ENCODE data around the gene GSTA2. TPM values are rescaled to one million over a fixed set of nuclear protein-coding genes. Genes with fewer than 3 reads are reported as not detected.
"Not testable (repeated sequence)": the region's sequence is repeated elsewhere in the genome, so short reads cannot be mapped to it uniquely, and the experiment has no call there.

GSTA2 gene
- total RNA-seq, 1 donor from 2014 or later: not detected

DNA sequence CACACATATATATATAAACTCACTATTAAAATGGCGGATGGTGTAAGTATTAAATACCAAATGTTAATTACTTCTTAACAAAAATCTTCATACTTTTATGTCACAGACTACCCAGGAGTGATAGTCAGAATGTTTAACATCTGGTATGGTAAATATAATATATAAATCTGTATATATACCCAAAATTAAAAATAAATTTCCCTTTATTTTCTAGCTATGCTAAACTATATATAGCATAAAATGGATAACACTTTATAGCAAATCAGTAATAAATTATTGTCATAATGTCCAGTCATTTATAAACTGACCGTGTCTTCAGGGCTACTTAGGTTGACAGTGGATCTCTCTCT, 37.1 kb downstream of the GSTA2 start:
- intact Hi-C loops (cut with micrococcal nuclease): no loop called here

DNA sequence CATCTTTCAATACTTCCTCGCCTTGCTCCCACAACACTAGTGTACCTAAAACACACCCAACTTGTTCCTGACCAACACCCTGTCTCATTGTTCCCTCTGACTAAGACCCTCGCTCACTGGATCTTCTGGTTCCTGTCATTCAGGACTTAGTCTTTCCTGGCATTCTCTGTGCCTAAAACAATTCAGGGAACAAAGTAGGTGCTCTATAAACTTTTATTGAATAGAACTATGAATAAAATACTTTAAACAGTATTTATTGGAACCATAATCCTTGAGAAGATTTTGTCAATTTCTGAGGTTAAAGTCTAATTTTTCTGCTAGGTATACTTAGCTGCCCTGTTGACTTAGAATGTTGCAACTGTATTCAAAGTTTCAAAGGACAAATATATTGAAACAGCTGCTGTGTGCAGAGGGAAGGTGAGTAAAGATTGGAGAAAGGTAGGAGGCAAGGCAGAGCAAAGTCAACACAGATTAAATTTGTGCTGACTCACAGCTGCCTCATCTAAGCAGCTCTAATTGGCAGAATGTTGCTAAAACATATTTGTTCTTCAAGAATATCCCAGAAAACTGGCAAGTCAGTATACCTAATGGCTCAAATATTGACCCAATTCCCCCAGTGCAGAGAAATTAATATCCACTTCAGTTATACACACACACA, 37.6 kb downstream of the GSTA2 start:
- intact Hi-C loops (cut with micrococcal nuclease): no loop called here

DNA sequence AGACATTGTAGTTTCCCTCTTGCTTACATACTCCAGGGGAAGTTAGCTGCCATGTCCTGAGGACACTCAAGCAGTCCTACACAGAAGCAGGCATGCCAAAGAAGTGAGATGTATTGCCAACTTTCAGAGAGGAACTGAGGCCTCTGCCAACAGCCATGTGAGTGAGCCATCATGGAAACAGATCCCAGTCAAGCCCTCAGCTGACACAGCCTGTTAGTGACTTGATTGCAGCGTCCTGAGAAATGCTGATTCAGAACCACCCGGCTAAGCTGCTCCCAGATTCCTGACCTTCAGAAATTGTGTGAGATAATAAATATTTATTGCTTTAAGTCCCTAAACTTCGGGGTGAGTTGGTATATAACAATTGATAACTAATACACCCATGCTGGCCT, 38.1 kb downstream of the GSTA2 start:
- intact Hi-C loops (cut with micrococcal nuclease): no loop called here

DNA sequence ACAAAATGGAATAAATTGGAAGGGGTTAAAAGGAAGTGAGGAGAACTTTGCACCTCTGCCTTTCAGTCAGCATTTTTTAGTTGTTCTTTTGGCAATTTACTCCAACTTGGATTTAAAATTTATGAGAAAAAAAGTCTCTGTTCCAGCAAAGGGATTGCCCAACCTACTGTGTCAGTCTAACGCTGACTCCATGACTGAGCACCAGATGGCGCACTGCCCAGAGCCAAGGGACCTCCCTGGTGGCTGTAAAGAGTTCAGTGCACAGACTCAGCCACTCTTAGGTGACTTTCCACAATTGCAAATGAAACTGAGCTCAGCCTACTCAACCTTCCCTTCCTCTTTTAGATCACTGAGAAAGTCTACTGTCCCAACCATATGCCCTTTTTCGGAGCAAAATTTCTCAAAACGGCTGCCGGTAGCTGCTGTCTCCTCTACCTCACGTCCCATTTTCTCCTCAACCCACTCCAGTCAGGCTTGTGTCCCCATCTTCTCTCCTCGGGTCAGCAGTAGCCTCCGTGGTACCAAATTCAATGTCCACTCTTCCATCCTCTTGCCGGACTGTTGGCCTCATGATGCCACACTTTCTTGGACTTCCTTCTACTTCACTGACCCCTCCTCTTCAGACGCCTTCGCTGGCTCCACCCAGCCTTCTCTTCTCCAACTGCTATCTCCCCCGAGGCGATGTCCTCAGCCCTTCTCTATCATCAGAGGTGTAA, 38.7 kb downstream of the GSTA2 start:
- intact Hi-C loops (cut with micrococcal nuclease): loop anchor here (1.0 kb wide), 2 partner anchors 272 to 760 kb away; no protein-coding TSS in a partner anchor

DNA sequence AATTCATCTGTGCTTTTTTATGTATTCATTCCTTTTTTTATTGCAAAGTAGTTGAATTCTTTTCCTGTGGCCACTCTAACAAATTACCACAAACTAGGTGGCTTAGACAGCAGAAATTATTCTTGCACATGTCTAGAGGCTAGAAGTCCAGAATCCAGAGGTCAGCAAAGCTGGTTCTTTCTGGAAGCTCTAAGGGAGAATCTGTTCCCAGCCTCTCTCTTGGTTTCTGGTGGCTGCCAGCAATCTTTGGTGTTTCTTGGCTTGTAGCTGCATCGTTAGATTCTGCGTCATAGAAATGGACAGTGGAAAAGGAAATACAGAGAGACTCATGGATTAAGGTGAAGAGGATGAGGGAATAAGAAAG, 39.3 kb downstream of the GSTA2 start:
- intact Hi-C loops (cut with micrococcal nuclease): loop anchor here (1.0 kb wide), 2 partner anchors 272 to 760 kb away; no protein-coding TSS in a partner anchor

DNA sequence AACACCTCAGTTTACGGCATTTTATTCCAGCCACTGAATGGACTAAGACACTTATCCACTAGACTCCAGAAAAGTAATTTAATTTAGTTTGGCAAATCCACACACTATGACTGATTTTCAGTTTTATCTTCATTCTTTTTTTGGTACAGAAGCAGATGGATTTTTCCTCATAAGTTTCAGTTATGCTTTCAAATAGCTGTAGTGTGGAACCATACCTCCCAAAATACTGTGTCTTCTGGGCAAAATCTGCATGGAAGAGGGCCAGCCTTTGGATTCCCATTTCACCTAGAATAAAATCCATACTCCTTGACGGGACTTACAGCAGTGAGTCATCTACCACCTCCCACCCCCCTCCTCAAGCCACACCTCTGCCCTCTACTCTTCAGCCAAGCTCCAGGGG, 43.0 kb downstream of the GSTA2 start:
- intact Hi-C loops (cut with micrococcal nuclease): no loop called here

DNA sequence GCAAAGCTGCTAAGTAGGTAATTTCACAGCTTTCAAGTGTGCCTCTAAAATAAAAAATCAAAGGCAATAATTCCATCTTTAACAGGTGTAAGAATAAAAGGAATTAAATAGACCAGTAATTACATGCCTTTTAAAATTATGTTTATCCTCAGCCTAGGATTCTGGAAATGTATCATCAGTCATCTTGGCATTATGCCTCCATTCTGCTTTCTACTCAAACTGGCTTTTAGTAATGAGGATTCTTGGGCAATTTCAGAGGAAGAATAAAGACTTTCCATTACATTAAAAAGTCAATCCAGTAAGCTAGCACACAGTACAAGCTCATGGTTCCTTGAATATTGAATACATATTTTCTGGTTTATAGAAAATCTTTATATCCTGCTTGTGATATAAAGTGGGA, 44.7 kb downstream of the GSTA2 start:
- intact Hi-C loops (cut with micrococcal nuclease): no loop called here

DNA sequence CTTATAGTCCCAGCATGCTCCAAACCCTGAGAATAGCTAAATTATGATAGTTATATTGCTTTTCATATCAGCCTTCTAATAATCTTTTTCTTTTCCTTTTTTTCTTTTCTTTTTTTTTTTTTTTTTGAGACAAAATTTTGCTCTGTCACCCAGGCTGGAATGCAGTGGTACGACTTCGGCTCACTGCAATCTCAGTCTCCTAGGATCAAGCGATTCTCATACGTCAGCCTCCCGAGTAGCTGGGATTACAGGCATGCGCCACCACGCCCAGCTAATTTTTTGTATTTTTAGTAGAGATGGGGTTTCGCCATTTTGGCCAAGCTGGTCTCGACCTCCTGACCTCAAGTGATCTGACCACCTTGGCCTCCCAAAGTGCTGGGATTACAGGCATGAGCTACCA, 48.5 kb downstream of the GSTA2 start:
- intact Hi-C loops (cut with micrococcal nuclease): not testable (repeated sequence)

DNA sequence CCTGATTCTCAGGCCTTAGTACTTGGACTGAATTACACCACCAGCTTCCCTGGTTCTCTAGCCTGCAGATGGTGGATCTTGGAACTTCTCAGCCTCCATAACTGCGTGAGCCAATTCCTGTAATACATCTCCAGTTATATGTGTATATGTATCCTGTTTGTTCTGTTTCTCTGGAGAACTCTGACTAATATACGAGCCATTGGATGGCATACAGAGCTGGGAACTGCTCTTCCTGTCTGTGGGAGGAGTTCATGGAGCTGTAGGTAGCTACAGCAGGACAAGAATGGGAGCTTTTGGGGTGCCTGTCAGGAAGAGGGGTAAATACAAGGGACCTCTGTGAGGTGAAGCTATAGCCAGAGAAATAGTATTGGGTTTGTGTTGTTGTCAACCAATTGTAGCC, 51.1 kb downstream of the GSTA2 start:
- intact Hi-C loops (cut with micrococcal nuclease): no loop called here

DNA sequence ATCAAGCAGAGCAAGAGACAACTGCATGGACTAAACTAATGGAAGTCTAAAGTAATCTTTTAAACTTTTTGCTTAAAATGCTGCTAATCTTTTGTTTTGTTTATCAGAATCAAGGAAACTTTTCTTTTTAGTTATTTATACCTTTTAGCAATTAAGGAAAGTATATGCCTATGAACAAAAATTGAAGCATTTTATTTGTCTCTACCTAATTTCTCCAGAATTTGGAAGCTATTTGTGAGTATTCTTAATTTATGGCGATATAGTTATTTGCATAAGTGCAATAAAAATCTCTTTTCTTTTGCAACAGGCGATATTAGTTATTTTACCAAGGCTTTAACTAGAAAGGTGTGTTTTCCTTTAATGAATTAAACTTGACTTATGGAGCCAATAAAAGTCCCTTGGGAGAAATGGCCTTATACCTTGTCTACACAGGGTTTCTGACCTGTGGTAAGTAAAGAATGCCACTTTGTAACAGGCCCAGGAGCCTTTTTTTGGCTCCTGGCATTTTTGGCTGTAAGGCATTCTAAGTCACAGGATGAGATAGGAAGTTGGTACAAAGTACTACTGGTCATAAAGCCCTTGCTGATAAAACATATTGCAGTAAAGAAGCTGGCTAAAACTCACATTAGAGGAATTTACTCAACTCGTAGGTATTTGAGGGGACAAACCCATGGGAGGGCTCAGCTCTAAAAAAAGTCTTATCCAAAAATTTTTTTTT, 55.2 kb downstream of the GSTA2 start:
- intact Hi-C loops (cut with micrococcal nuclease): no loop called here

DNA sequence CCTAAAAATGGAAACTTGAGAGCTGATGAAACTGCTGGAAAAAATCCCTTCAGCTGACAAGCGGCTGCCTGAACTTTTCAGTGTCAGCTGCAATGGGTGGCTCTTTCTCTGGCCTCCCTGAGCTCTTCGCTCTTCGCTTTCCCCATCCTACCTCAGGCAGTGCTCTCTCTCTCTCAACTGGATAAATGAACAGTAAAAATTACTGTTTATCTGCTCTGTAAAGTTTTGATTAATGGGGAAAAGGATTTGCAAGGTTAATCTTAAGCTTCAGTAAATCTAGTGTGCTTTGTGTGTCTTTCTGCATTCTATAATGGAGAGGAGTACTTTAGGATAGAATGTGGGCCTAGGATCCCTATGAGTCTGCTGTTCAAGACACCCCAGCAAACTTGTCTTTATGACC, 57.3 kb downstream of the GSTA2 start:
- intact Hi-C loops (cut with micrococcal nuclease): no loop called here

DNA sequence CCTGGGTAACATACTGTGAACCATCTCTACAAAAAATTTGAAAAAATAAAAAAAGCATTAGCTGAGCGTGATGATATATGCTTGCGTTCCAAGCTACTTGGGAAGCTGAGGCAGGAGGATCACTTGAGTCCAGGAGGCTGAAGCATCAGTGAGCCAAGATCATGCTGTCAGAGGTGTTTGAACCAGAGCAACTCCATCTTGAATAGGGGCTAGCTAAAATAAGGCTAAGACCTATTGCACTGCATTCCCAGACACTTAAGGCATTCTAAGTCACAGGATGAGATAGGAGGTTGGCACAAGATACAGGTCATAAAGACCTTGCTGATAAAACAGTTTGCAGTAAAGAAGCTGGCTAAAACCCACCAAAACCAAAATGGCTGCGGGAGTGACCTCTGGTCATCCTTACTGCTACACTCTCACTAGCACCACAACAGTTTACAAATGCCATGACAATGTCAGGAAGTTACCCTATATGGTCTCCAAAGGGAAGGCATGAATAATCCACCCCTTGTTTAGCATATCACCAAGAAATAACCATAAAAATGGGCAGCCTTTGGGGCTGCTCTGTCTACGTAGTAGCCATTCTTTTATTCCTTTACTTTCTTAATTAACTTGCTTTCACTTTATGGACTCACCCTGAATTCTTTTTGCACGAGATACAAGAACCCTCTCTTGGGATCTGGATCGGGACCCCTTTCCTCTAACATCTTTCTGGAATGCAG, 58.3 kb downstream of the GSTA2 start:
- intact Hi-C loops (cut with micrococcal nuclease): not testable (repeated sequence)

DNA sequence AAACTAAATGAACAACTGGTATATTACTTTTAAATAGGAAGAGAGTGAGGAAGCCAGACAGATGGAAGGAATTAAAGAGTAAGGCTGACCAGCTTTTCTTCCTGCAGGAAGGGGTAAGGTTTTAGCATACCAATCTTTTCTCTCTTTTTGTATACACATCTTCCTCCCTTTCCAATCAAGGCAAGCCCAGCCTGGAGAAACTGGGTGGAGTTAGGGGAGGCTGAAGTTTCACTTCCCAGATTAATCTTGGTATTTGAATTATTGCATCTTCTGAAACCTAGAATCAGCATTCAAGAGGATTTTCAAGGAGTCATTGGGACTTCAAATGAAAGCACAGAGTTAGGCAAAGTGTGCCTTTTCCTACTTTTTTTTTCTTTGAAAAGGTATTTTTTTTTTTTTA, 59.2 kb downstream of the GSTA2 start:
- intact Hi-C loops (cut with micrococcal nuclease): no loop called here

Other genes starting within 250 kb of the GSTA2 start
- 13.2 and 13.7 TPM in 2 replicates for gene TRAM2, start 186.4 kb downstream of the GSTA2 start, total RNA-seq
- gene TMEM14A, start 92.4 kb downstream of the GSTA2 start, total RNA-seq: 13.9 and 14.4 TPM in 2 replicates
- not detected in 2 replicates for gene GSTA1, start 40.3 kb upstream of the GSTA2 start, total RNA-seq
- gene GSTA5, start 77.3 kb upstream of the GSTA2 start, total RNA-seq: not detected in 2 replicates
- gene GSTA3, start 146.2 kb upstream of the GSTA2 start, total RNA-seq: not detected in 2 replicates
- gene GSTA4, start 231.8 kb upstream of the GSTA2 start, total RNA-seq: 3.7 and 4.8 TPM in 2 replicates

Data from T-helper 1 cell treated with Interleukin-12 subunit alpha and Interleukin-12 subunit beta and Interleukin-4 antibody, amounts not matched to agents 30 ng/mL and 1 ng/mL, for 36 hours (primary cell).